ENCODE measurements around the gene TSC22D2. TPM values are rescaled to one million over a fixed set of nuclear protein-coding genes. Genes with fewer than 3 reads are reported as not detected.

The TSC22D2 gene
- total and polyA plus RNA-seq, 2 of the 8 experiments (the other 6 are each of a cell fraction or from before 2014, with no cell fraction given), result 3.4 to 27.6 TPM

- no peaks in the 10 kb centered on the region for H3K23me2 ChIP-seq (ENCODE audit: low read depth, low read length)
- no peak overlapping the region for H2BK5ac ChIP-seq (ENCODE audit: low read depth, low read length)
- no peak for DNase-seq (ENCODE audit: low read depth in 1 of 2, low spot score in 2 of 2)
- H3K4me3 ChIP-seq (ENCODE audit: extremely low read depth in 1 of 4, insufficient read depth in 2 of 4, low read depth in 3 of 4, low read length in 4 of 4), result no peak overlapping the region
- no peak overlapping the region for H2AK5ac ChIP-seq (ENCODE audit: low read depth, low read length)
- H3K4ac ChIP-seq (replicated peaks; ENCODE audit: insufficient read length, low read depth, low read length), result no peak overlapping the region
- no peak overlapping the region for H2BK12ac ChIP-seq (ENCODE audit: low read depth, low read length)
- no peak overlapping the region for H3K9ac ChIP-seq (replicated peaks in 1 of 4; ENCODE audit: extremely low read depth in 1 of 4, low read depth in 3 of 4, low read length in 3 of 4)
- H2BK20ac ChIP-seq (ENCODE audit: low read length), result no peak overlapping the region
- no peaks in the 10 kb centered on the region for H3K27me3 ChIP-seq (replicated peaks in 1 of 4; ENCODE audit: control insufficient read depth in 3 of 4, extremely low read depth in 1 of 4, insufficient read depth in 3 of 4, low read length in 3 of 4)
- WGBS, 2 experiments (ENCODE audit: extremely low coverage in 1 of 2, insufficient coverage in 1 of 2, insufficient read length in 1 of 2, insufficient replicate concordance in 2 of 2, low coverage in 1 of 2, low lambda C conversion rate in 2 of 2, missing lambda C conversion rate in 1 of 2), result 97% methylated on average over 3 of the region's 3 CpGs; no CpG with 5 or more reads in 1 of the 2 experiments
- H3K14ac ChIP-seq (ENCODE audit: insufficient read length), result no peak overlapping the region
- H3K9me3 ChIP-seq (ENCODE audit: insufficient read depth in 2 of 2, low read depth in 1 of 2, low read length in 1 of 2), result no peaks in the 10 kb centered on the region
- H2BK15ac ChIP-seq (ENCODE audit: low read length), result no peak overlapping the region
- no peak overlapping the region for H2BK120ac ChIP-seq (replicated peaks; ENCODE audit: low read depth, low read length)
- CTCF ChIA-PET (ENCODE audit: partially characterized antibody), result no interaction called here
- no peaks in the 10 kb centered on the region for H4K20me1 ChIP-seq (replicated peaks in 1 of 2; ENCODE audit: control insufficient read depth in 1 of 2, insufficient read depth in 2 of 2, low read length in 2 of 2)
- no peak overlapping the region for H4K91ac ChIP-seq (replicated peaks; ENCODE audit: insufficient read length, low read length)
- POLR2A ChIA-PET (ENCODE audit: partially characterized antibody), result interaction anchor here (1.5 kb wide), 1 partner anchor 8 kb away, joined by 6 read pairs; no protein-coding TSS in a partner anchor
- H3K4me1 ChIP-seq (replicated peaks in 1 of 4; ENCODE audit: control insufficient read depth in 3 of 4, insufficient read depth in 4 of 4, low read length in 3 of 4), result peaks cover 0 to 5% (median 2%) of the 10 kb centered on the region in 4 experiments; a peak in 1 of 7 replicates
- no peak overlapping the region for H4K5ac ChIP-seq (ENCODE audit: insufficient read length, low read depth, low read length)
- H3K18ac ChIP-seq (ENCODE audit: extremely low read depth, low read length), result no peak overlapping the region
- no peaks in the 10 kb centered on the region for H3K79me2 ChIP-seq (ENCODE audit: control insufficient read depth in 1 of 2, insufficient read depth in 2 of 2, low read length in 2 of 2)
- no peak overlapping the region for H3K27ac ChIP-seq (ENCODE audit: low read depth, low read length)
- no peak overlapping the region for H2AFZ ChIP-seq (ENCODE audit: low read length)
- H3K36me3 ChIP-seq (ENCODE audit: control insufficient read depth in 2 of 4, insufficient read depth in 4 of 4, low read length in 3 of 4), result no peaks in the 10 kb centered on the region
- H3K79me1 ChIP-seq (ENCODE audit: low read depth, low read length), result no peaks in the 10 kb centered on the region
- no peak overlapping the region; the same call in 1 of the 2 replicates for H4K8ac ChIP-seq (ENCODE audit: extremely low read depth, insufficient read depth, low read length)
- no peak overlapping the region for H3K4me2 ChIP-seq (ENCODE audit: insufficient read depth in 1 of 2, low read depth in 2 of 2, low read length in 2 of 2)
- no peak overlapping the region for H3K23ac ChIP-seq (ENCODE audit: insufficient read length)
- no peak overlapping the region for H3K56ac ChIP-seq (replicated peaks; ENCODE audit: insufficient read length, low read depth, low read length)
- FAIRE-seq, result no peak
- TF ChIP-seq TAF7 (optimal IDR thresholded peaks at IDR 0.05; ENCODE audit: borderline replicate concordance, low read depth, low read length) (no peak), SIX5 (IDR thresholded peaks at IDR 0.05; ENCODE audit: low read depth, low read length) (no peak), CBX5 (IDR thresholded peaks at IDR 0.05; ENCODE audit: low read depth, low read length) (no peak), JUN (IDR thresholded peaks at IDR 0.05; ENCODE audit: low read depth, low read length) (no peak), TAF1 (IDR thresholded peaks at IDR 0.05; ENCODE audit: low read depth, low read length) (no peak), TBP (IDR thresholded peaks at IDR 0.05; ENCODE audit: low read depth, low read length) (no peak), NANOG (IDR thresholded peaks at IDR 0.05; ENCODE audit: insufficient read depth, low read depth, low read length, poor library complexity, severe bottlenecking) (no peak), RXRA (IDR thresholded peaks at IDR 0.05; ENCODE audit: insufficient read depth, low read depth, low read length) (no peak), POLR2A (IDR thresholded peaks at IDR 0.05; ENCODE audit: control extremely low read depth in 1 of 2, low read depth in 2 of 2, low read length in 2 of 2) (no peak), KDM5A (IDR thresholded peaks at IDR 0.05; ENCODE audit: low read length) (no peak), RFX5 (IDR thresholded peaks at IDR 0.05; ENCODE audit: borderline replicate concordance, low read depth, low read length) (no peak), CTBP2 (IDR thresholded peaks at IDR 0.05; ENCODE audit: borderline replicate concordance, insufficient read depth, insufficient read length, low read length) (no peak), MAX (IDR thresholded peaks at IDR 0.05) (no peak)
- TF ChIP-seq, protein P1, sequence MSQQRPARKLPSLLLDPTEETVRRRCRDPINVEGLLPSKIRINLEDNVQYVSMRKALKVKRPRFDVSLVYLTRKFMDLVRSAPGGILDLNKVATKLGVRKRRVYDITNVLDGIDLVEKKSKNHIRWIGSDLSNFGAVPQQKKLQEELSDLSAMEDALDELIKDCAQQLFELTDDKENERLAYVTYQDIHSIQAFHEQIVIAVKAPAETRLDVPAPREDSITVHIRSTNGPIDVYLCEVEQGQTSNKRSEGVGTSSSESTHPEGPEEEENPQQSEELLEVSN (IDR thresholded peaks at IDR 0.05), result no peak
These were observed 6.8 kb upstream of the TSC22D2 start for GRCh38 chr3:150401285-150401684.

All from H1 (cell line).